GM12878 (cell line): ENCODE results near the gene SEL1L3.

Source experiments
- EP300 ChIP-seq, 2 experiments: fragments of 150-350 bp in 1 of 2; IDR thresholded peaks; 2 replicates each; pipeline ENCODE4 v1.6.1; 2011 to 2012; ENCODE audit warnings: low read depth in 2 of 2, low read length in 2 of 2, borderline replicate concordance in 1 of 2, improper control_type of control experiment in 1 of 2, inconsistent platforms in 1 of 2; ENCODE audit not compliant: control insufficient read depth in 1 of 2
- HDGF ChIP-seq: fragments of 450-650 bp; IDR thresholded peaks from 2 replicates; pipeline ENCODE4 v1.6.1; 2016; ENCODE audit warnings: antibody characterized with exemption
- KDM1A ChIP-seq: fragments of 200-600 bp; sonication (generic); IDR thresholded peaks from 2 replicates; pipeline ENCODE4 v1.6.1; 2016; ENCODE audit warnings: borderline replicate concordance
- MEF2A ChIP-seq: IDR thresholded peaks from 2 replicates; pipeline ENCODE4 v1.6.1; 2011; ENCODE audit warnings: low read depth, mild to moderate bottlenecking, low read length, moderate library complexity; ENCODE audit not compliant: insufficient read depth
- POLR2AphosphoS5 ChIP-seq: IDR thresholded peaks from 2 replicates; pipeline ENCODE4 v1.6.1; 2011; ENCODE audit warnings: mild to moderate bottlenecking, low read length, inconsistent platforms
- POU2F2 ChIP-seq: IDR thresholded peaks from 3 replicates; pipeline ENCODE4 v1.6.1; 2011; ENCODE audit warnings: low read depth, mild to moderate bottlenecking, low read length, borderline replicate concordance
- SRF ChIP-seq, 2 experiments: IDR thresholded peaks; 2 replicates each; pipeline ENCODE4 v1.6.1; 2011; ENCODE audit warnings: low read depth in 2 of 2, low read length in 2 of 2, mild to moderate bottlenecking in 1 of 2, moderate library complexity in 1 of 2
- TCF3 ChIP-seq: IDR thresholded peaks from 2 replicates; pipeline ENCODE4 v1.6.1; 2012; ENCODE audit warnings: low read depth, mild to moderate bottlenecking, low read length, borderline replicate concordance; ENCODE audit not compliant: insufficient read depth
- ZBTB33 ChIP-seq: fragments of 450-650 bp; IDR thresholded peaks from 2 replicates; pipeline ENCODE4 v1.6.1; 2017; ENCODE audit warnings: mild to moderate bottlenecking
- TF ChIP-seq, protein P1 (sequence below), 3 experiments: IDR thresholded peaks in 2 of 3; conservative IDR thresholded peaks in 1 of 3; 2 replicates each; pipeline ENCODE4 v1.5.1; 2011; ENCODE audit warnings: low read depth in 3 of 3, low read length in 3 of 3, mild to moderate bottlenecking in 3 of 3, control low read depth in 2 of 3, moderate library complexity in 2 of 3, inconsistent platforms in 1 of 3, mixed read lengths in 1 of 3; ENCODE audit not compliant: control insufficient read depth in 2 of 3, insufficient read depth in 1 of 3; ENCODE audit errors: extremely low read depth in 1 of 3

- TF ChIP-seq, protein P1, sequence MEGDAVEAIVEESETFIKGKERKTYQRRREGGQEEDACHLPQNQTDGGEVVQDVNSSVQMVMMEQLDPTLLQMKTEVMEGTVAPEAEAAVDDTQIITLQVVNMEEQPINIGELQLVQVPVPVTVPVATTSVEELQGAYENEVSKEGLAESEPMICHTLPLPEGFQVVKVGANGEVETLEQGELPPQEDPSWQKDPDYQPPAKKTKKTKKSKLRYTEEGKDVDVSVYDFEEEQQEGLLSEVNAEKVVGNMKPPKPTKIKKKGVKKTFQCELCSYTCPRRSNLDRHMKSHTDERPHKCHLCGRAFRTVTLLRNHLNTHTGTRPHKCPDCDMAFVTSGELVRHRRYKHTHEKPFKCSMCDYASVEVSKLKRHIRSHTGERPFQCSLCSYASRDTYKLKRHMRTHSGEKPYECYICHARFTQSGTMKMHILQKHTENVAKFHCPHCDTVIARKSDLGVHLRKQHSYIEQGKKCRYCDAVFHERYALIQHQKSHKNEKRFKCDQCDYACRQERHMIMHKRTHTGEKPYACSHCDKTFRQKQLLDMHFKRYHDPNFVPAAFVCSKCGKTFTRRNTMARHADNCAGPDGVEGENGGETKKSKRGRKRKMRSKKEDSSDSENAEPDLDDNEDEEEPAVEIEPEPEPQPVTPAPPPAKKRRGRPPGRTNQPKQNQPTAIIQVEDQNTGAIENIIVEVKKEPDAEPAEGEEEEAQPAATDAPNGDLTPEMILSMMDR (IDR thresholded peaks at IDR 0.05 in 2 of 3, conservative IDR thresholded peaks at IDR 0.05 in 1 of 3; ENCODE audit: control insufficient read depth in 2 of 3, extremely low read depth in 1 of 3, insufficient read depth in 1 of 3, low read depth in 3 of 3, low read length in 3 of 3): no peak
- no peak for TF ChIP-seq POU2F2
- no peak for TF ChIP-seq TCF3
- TF ChIP-seq SRF (IDR thresholded peaks at IDR 0.05; ENCODE audit: low read depth in 2 of 2, low read length in 2 of 2): no peak
- no peak for TF ChIP-seq EP300 (IDR thresholded peaks at IDR 0.05; ENCODE audit: borderline replicate concordance in 1 of 2, control insufficient read depth in 1 of 2, low read depth in 2 of 2, low read length in 2 of 2)
- no peak for TF ChIP-seq HDGF
- TF ChIP-seq MEF2A: no peak
- TF ChIP-seq POLR2AphosphoS5: no peak
- TF ChIP-seq KDM1A: no peak
- TF ChIP-seq ZBTB33: no peak
These were observed 6.0 kb downstream of the SEL1L3 start for GRCh38 chr4:25856756-25857155.
